ENCODE data around the gene B3GNT9.

DNA sequence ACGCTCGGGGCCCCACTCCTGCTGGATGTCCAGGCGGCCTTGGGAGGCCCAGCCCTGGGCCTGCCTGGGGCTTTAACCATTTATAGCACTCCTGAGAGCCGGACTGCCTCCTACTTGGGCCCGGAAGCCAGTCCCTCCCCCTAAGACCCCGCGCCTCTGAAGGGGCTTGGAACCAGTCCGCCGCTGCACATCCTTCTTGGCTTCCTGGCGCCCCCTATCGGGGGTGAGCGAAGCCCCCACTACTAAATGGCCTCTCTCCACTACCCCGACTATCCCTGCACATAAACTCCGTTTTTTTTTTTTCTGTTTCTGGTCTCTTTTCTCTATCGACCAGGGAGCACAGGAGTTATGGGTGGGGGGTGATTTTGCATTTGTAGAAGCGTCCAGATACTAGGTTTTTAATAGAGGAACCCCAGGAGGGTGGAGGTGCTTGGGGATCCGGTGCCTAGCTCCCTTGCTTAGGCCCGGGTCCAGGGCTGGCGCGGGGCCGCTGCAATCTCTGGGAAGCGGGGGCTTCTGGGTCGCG, 18.9 kb upstream of the B3GNT9 start:
- TF ChIP-seq, protein P1, sequence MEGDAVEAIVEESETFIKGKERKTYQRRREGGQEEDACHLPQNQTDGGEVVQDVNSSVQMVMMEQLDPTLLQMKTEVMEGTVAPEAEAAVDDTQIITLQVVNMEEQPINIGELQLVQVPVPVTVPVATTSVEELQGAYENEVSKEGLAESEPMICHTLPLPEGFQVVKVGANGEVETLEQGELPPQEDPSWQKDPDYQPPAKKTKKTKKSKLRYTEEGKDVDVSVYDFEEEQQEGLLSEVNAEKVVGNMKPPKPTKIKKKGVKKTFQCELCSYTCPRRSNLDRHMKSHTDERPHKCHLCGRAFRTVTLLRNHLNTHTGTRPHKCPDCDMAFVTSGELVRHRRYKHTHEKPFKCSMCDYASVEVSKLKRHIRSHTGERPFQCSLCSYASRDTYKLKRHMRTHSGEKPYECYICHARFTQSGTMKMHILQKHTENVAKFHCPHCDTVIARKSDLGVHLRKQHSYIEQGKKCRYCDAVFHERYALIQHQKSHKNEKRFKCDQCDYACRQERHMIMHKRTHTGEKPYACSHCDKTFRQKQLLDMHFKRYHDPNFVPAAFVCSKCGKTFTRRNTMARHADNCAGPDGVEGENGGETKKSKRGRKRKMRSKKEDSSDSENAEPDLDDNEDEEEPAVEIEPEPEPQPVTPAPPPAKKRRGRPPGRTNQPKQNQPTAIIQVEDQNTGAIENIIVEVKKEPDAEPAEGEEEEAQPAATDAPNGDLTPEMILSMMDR (conservative IDR thresholded peaks at IDR 0.05): peak; percentile 74
- no peak for TF ChIP-seq EZH2 (IDR thresholded peaks at IDR 0.05; ENCODE audit: low read depth)
